22Rv1 (cell line): ENCODE results near the gene RHOH.
"Not testable (repeated sequence)": the region's sequence is repeated elsewhere in the genome, so short reads cannot be mapped to it uniquely, and the experiment has no call there.

ENCODE experiments used
- H3K27ac ChIP-seq: fragments of 450-650 bp; 2 replicates; pipeline ENCODE4 v1.5.1; 2017
- ZFX ChIP-seq: fragments of 450-650 bp; IDR thresholded peaks from 2 replicates; pipeline ENCODE4 v1.6.1; 2017; ENCODE audit warnings: antibody characterized with exemption, borderline replicate concordance
- TF ChIP-seq, protein P1 (sequence below): fragments of 450-650 bp; IDR thresholded peaks from 2 replicates; pipeline ENCODE4 v1.5.1; 2017; ENCODE audit warnings: mild to moderate bottlenecking

Gene RHOH

DNA sequence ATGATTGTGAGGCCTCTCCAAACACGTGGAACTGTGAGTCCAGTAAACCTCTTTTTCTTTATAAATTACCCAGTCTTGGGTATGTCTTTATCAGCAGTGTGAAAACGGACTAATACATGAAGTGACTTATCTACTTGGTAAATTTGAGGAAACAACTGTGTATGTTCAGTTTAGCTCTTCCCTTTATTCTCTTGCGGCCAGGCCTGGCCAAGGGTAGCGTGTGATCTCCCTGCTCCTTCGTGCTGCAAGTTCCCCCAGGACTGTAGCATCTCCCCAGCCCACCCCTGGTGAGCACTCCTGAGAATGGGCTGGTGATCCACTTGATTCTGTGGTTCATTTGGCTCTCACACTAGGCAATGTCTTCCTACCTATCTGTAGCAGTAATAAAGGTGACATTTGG lies 85.1 kb downstream of the RHOH start:
- no peak overlapping the region for H3K27ac ChIP-seq
- TF ChIP-seq, protein P1, sequence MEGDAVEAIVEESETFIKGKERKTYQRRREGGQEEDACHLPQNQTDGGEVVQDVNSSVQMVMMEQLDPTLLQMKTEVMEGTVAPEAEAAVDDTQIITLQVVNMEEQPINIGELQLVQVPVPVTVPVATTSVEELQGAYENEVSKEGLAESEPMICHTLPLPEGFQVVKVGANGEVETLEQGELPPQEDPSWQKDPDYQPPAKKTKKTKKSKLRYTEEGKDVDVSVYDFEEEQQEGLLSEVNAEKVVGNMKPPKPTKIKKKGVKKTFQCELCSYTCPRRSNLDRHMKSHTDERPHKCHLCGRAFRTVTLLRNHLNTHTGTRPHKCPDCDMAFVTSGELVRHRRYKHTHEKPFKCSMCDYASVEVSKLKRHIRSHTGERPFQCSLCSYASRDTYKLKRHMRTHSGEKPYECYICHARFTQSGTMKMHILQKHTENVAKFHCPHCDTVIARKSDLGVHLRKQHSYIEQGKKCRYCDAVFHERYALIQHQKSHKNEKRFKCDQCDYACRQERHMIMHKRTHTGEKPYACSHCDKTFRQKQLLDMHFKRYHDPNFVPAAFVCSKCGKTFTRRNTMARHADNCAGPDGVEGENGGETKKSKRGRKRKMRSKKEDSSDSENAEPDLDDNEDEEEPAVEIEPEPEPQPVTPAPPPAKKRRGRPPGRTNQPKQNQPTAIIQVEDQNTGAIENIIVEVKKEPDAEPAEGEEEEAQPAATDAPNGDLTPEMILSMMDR: no peak
- TF ChIP-seq ZFX: no peak

- H3K27ac ChIP-seq: not testable (repeated sequence)
Measured at GRCh38 chr4:40282857-40283256, 86.0 kb downstream of the RHOH start.

GRCh38 chr4:40283413-40283812 lies 86.6 kb downstream of the RHOH start:
- TF ChIP-seq ZFX: no peak
- TF ChIP-seq, protein P1: no peak
- H3K27ac ChIP-seq: no peak overlapping the region

- no peak overlapping the region for H3K27ac ChIP-seq
- TF ChIP-seq, protein P1: no peak
- no peak for TF ChIP-seq ZFX
Measured at GRCh38 chr4:40283968-40284367, 87.1 kb downstream of the RHOH start.

DNA sequence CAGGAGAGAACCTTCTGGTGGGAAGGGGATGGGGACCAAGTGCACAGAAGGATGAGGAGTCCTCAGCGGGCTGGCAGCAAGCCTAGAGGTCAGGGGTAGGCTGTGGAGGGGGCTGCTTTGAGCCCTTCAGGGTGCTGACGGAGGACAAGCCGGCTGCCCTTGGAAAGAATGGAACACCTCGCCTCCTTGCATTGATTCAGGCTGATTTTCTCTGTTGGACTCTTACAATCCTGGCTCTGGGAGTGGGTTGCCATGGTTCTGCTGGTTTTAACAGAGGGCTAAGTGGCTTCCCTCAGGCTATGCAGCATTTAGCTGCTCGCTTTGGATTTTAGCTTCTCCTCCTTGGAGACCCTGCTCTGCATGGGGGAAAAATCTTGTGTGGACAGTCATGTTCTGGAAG lies 88.9 kb downstream of the RHOH start:
- TF ChIP-seq, protein P1: no peak
- no peak for TF ChIP-seq ZFX
- no peak overlapping the region for H3K27ac ChIP-seq

- H3K27ac ChIP-seq: no peak overlapping the region
- TF ChIP-seq, protein P1: no peak
- no peak for TF ChIP-seq ZFX
Measured at GRCh38 chr4:40288566-40288965, 91.7 kb downstream of the RHOH start.

DNA sequence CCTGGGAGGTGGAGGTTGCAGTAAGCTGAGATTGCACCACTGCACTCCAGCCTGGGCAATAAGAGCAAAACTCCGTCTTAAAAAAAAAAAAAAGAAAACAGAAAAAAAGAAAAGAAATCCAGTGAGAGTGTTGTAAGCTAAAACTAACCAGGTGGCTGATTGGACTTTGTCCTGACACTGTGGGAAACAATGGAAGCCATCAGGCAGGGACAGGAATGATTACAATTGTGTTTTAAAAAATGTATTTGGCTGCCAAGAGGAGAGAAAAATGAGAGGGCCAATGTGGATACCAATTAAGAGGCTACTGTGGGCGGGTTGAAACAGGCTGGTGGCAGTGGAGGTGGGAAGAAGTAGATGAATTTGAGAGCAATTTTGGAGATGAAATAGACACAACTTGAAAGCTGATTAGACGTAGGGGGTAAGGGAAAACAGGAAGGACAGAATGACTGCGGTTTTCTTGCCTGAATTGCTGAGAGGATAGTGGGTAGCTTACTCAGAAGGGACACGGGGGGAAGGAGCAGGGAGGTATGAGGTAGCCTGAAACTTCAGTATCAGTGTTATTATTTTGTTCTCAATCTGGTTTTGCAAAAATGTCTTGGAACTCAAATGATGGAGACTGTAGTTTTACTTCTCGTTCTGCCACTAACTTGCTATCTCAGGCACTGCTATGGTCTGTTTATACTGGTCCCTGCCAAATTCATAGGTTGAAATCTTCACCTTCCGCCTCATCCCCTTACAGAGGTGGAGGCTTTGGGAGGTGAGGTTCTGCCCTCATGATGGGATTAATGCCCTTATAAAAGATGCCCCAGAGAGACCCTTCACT lies 92.7 kb downstream of the RHOH start:
- TF ChIP-seq, protein P1: no peak
- TF ChIP-seq ZFX: no peak
- H3K27ac ChIP-seq: no peak overlapping the region

GRCh38 chr4:40290611-40291186 lies 93.9 kb downstream of the RHOH start:
- not testable (repeated sequence) for H3K27ac ChIP-seq
